Psoas muscle (tissue), 8 donors: ENCODE results near the gene KCNN4. TPM values are rescaled to one million over a fixed set of nuclear protein-coding genes. Genes with fewer than 3 reads are reported as not detected.

Source experiments
- ATAC-seq, 4 donors: fragments of 200-7000 bp; cut with Tn5 transposase; one replicate each; pipeline ENCODE4 v1.9.1; 2020; ENCODE audit warnings: moderate library complexity in 3 of 4, mild to moderate bottlenecking in 2 of 4
- DNase-seq, 2 donors: peaks; one replicate each; pipeline ENCODE4 v3.0.0-alpha.2; 2020
- H3K27ac ChIP-seq: fragments of 200-600 bp; one replicate; pipeline ENCODE4 v1.8.0; 2022
- H3K27me3 ChIP-seq, 3 donors: fragments of 200-600 bp in 1 of 3; one replicate each; pipeline versions ENCODE4 v1.6.1 to v1.8.0; 2013 to 2022; ENCODE audit warnings: low read length in 2 of 3, mild to moderate bottlenecking in 2 of 3, moderate library complexity in 1 of 3; ENCODE audit not compliant: insufficient read depth in 3 of 3
- H3K36me3 ChIP-seq, 2 donors: fragments of 200-600 bp in 1 of 2; one replicate each; pipeline versions ENCODE4 v1.6.1 to v1.8.0; 2013 to 2022; ENCODE audit warnings: low read depth in 1 of 2, mild to moderate bottlenecking in 1 of 2, moderate library complexity in 1 of 2; ENCODE audit not compliant: insufficient read depth in 1 of 2
- H3K4me1 ChIP-seq: fragments of 200-600 bp; one replicate; pipeline ENCODE4 v1.8.0; 2022
- H3K4me3 ChIP-seq: fragments of 200-600 bp; one replicate; pipeline ENCODE4 v1.8.0; 2022; ENCODE audit warnings: mild to moderate bottlenecking
- H3K9me3 ChIP-seq: fragments of 200-600 bp; one replicate; pipeline ENCODE4 v1.8.0; 2022
- CTCF ChIP-seq: fragments of 200-600 bp; IDR thresholded peaks from one replicate; pipeline ENCODE4 v1.8.0; 2022; ENCODE audit warnings: antibody characterized with exemption
- WGBS, 3 donors: extraction: QIAGEN DNeasy Blood & Tissue Kit; methylation state at CpG; one replicate each; pipeline versions ENCODE4 v1.1.6 to v1.1.7; 2013; 5-methylcytosine and 5-hydroxymethylcytosine counted together
- intact Hi-C, 2 donors: fragments of 100-400 bp; cut with DNase I; formaldehyde crosslinking; loops; one replicate each; pipeline versions ENCODE4 v1.11.0 to v1.14.2; 2022
- polyA plus RNA-seq, 3 donors: library from polyadenylated mRNA; stranded (reverse); fragments of 200-250 nt; gene quantifications; one replicate each; pipeline ENCODE4 v1.2.3, GENCODE V29; 2013
- total RNA-seq, 4 donors: library from RNA; stranded (reverse); fragmentation: NEBNext Ultra II Directional in 2 of 4; extraction: Animal tissue kit (Norgen Biotek cat#: 25700) in 2 of 4; gene quantifications; one replicate each; pipeline versions ENCODE4 v1.2.1 to v1.2.4, GENCODE V29; 2021 to 2023
- donor health status: healthy with polysubstance abuse.
- donor health status: DM: no; HTN: no; CAD: no; lungs with moderate emphysema.
- donor health status: Bipolar disorder and iron deficiency.
- donor health status: healthy.
- donor health status: DM: yes; HTN: yes; CAD: no.
- donor health status: DM: no; HTN: no; CAD: no.
- donor health status: DM: no; HTN: no; CAD: no.
- donor health status: DM: yes; HTN: yes; CAD: no.

KCNN4 gene
- total and polyA plus RNA-seq, 7 donors, result 0.09 to 0.89 (median 0.30) TPM

GRCh38 chr19:43754253-43754502 lies 26.6 kb downstream of the KCNN4 start:
- peak overlapping the region; percentile 99 for H3K27ac ChIP-seq
- 0 to 1% (median 1%) methylated on average over 11 of the region's 11 CpGs for whole genome bisulfite sequencing, 3 donors
- H3K27me3 ChIP-seq, result no peaks in the 10 kb centered on the region
- no peaks in the 10 kb centered on the region for H3K9me3 ChIP-seq
- peaks cover 0 to 30% of the 10 kb centered on the region in 2 donors for H3K36me3 ChIP-seq
- intact Hi-C loops, result no loop called here
- no peak for TF ChIP-seq CTCF
- peaks cover 20% of the 10 kb centered on the region for H3K4me1 ChIP-seq
- peak overlapping the region; percentile 83 for H3K4me3 ChIP-seq
- DNase-seq, result no peak
- ATAC-seq, result no peak

- WGBS, 3 donors, result 96 to 100% (median 97%) methylated on average over 6 of the region's 6 CpGs
- DNase-seq (no peak), ATAC-seq (no peak)
- intact Hi-C loops, result no loop called here
- peaks cover 0 to 48% of the 10 kb centered on the region in 2 donors for H3K36me3 ChIP-seq
- H3K4me3 ChIP-seq, result no peak overlapping the region
- no peaks in the 10 kb centered on the region for H3K27me3 ChIP-seq
- TF ChIP-seq CTCF, result no peak
- H3K27ac ChIP-seq, result no peak overlapping the region
- peaks cover 20% of the 10 kb centered on the region for H3K4me1 ChIP-seq
- H3K9me3 ChIP-seq, result no peaks in the 10 kb centered on the region
These were observed 28.4 kb downstream of the KCNN4 start for GRCh38 chr19:43752287-43752875.

GRCh38 chr19:43751466-43752220 lies 29.1 kb downstream of the KCNN4 start:
- DNase-seq (no peak), ATAC-seq (no peak)
- Histone ChIP-seq H3K36me3 (peaks cover 0 to 56% of the 10 kb centered on the region in 2 donors), H3K4me3 (no peak overlapping the region), H3K27me3 (no peaks in the 10 kb centered on the region), H3K27ac (no peak overlapping the region), H3K9me3 (no peaks in the 10 kb centered on the region), H3K4me1 (peaks cover 20% of the 10 kb centered on the region)
- intact Hi-C loops, result no loop called here
- TF ChIP-seq CTCF, result no peak
- WGBS, 3 donors, result 91 to 92% (median 91%) methylated on average over 4 of the region's 4 CpGs

GRCh38 chr19:43749898-43750297 lies 30.9 kb downstream of the KCNN4 start:
- Histone ChIP-seq H3K36me3 (peaks cover 2 to 72% of the 10 kb centered on the region in 2 donors), H3K9me3 (no peaks in the 10 kb centered on the region)
- ATAC-seq, result no peak

More at GRCh38 chr19:43749898-43750297, 30.9 kb downstream of the KCNN4 start:
- H3K4me1 ChIP-seq, result peaks cover 17% of the 10 kb centered on the region
- H3K27me3 ChIP-seq, result no peaks in the 10 kb centered on the region
- no peak for TF ChIP-seq CTCF
- no peak overlapping the region for H3K27ac ChIP-seq
- DNase-seq, result no peak
- no peak overlapping the region for H3K4me3 ChIP-seq
- intact Hi-C loops, result loop anchor here in 1 of 2 donors (5.0 kb wide), 1 partner anchor 32 kb away; the partner anchor contains the start of gene KCNN4
- WGBS, 3 donors, result 88 to 100% (median 95%) methylated on average over 1 of the region's 1 CpG
